GM12878 (cell line): ENCODE measurements around the gene KIAA2012. TPM values are rescaled to one million over a fixed set of nuclear protein-coding genes. Genes with fewer than 3 reads are reported as not detected.

Experiments used
- ATAC-seq: fragments of 200-7000 bp; cut with Tn5 transposase; 3 replicates; pipeline ENCODE4 v1.9.1; 2020; ENCODE audit warnings: mild to moderate bottlenecking, moderate library complexity
- BruUV-seq: library from RNA; stranded (reverse); fragments of 400-500 nt; replicated peaks from 2 replicates; lab custom pipeline; 2021; lab: Mats Ljungman, UMichigan
- CTCF ChIA-PET: fragments of 300-600 bp; sonication (Branson Sonifier 250); formaldehyde crosslinking; extraction: SDS; loops from one replicate; lab custom pipeline; 2021; ENCODE audit warnings: inconsistent platforms; lab: Yijun Ruan, JAX
- POLR2A ChIA-PET: fragments of 350-600 bp; formaldehyde crosslinking; extraction: SDS; loops from one replicate; lab custom pipeline; 2021; ENCODE audit warnings: inconsistent platforms; lab: Charles Lee
- RAD21 ChIA-PET: fragments of 300-600 bp; sonication (Branson Sonifier 250); formaldehyde crosslinking; loops from one replicate; lab custom pipeline; 2023; ENCODE audit warnings: antibody characterized with exemption; ENCODE audit not compliant: unreplicated experiment; lab: Charles Lee
- SMC1A ChIA-PET: fragments of 300-600 bp; sonication (Branson Sonifier 250); formaldehyde crosslinking; loops from one replicate; lab custom pipeline; 2023; ENCODE audit not compliant: unreplicated experiment, uncharacterized antibody; lab: Charles Lee
- DNase-seq: peaks from one replicate; pipeline ENCODE4 v3.0.0-alpha.2; 2011; ENCODE audit warnings: low read depth, low spot score
- FAIRE-seq: peaks from 3 replicates; lab custom pipeline; 2011; peaks lifted over from hg19 to GRCh38; lab: Jason Lieb, UNC
- H2AFZ ChIP-seq: 2 replicates; pipeline ENCODE4 v1.6.0; 2011; ENCODE audit warnings: low read depth, low read length, control low read depth; ENCODE audit not compliant: control insufficient read depth
- H3K27ac ChIP-seq: 2 replicates; pipeline ENCODE4 v1.5.1; 2011; ENCODE audit warnings: control low read depth; ENCODE audit not compliant: control insufficient read depth, insufficient read depth
- H3K27me3 ChIP-seq, 2 experiments: replicated peaks in 1 of 2; 2 replicates each; pipeline versions ENCODE4 v1.6.0 to v1.6.1; 2011; ENCODE audit warnings: low read length in 1 of 2; ENCODE audit not compliant: control insufficient read depth in 2 of 2, insufficient read depth in 2 of 2
- H3K36me3 ChIP-seq, 2 experiments: 2 replicates each; pipeline ENCODE4 v1.5.1; 2011; ENCODE audit warnings: low read length in 1 of 2; ENCODE audit not compliant: control insufficient read depth in 2 of 2, insufficient read depth in 2 of 2
- H3K4me1 ChIP-seq: 2 replicates; pipeline ENCODE4 v1.6.1; 2011; ENCODE audit warnings: mild to moderate bottlenecking, low read length, moderate library complexity, mixed read lengths; ENCODE audit not compliant: control insufficient read depth, insufficient read depth
- H3K4me2 ChIP-seq: 2 replicates; pipeline ENCODE4 v1.6.0; 2011; ENCODE audit warnings: control low read depth; ENCODE audit not compliant: control insufficient read depth, insufficient read depth
- H3K4me3 ChIP-seq: fragments of 200-600 bp; sonication (generic); 2 replicates; pipeline ENCODE4 v1.5.1; 2016
- H3K79me2 ChIP-seq: 2 replicates; pipeline ENCODE4 v1.6.0; 2011; ENCODE audit warnings: low read length; ENCODE audit not compliant: control insufficient read depth, insufficient read depth
- H3K9ac ChIP-seq: 2 replicates; pipeline ENCODE4 v1.8.0; 2011; ENCODE audit warnings: low read length, control low read depth, mixed read lengths; ENCODE audit not compliant: control insufficient read depth, insufficient read depth
- H3K9me3 ChIP-seq: replicated peaks from 3 replicates; pipeline ENCODE4 v1.5.1; 2011; ENCODE audit warnings: mild to moderate bottlenecking, low read length; ENCODE audit not compliant: control insufficient read depth, insufficient read depth
- H4K20me1 ChIP-seq: 2 replicates; pipeline ENCODE4 v1.6.0; 2011; ENCODE audit not compliant: control insufficient read depth, insufficient read depth
- EED ChIP-seq: sonication (generic); IDR thresholded peaks from 2 replicates; pipeline ENCODE4 v1.6.1; 2016; ENCODE audit warnings: antibody characterized with exemption, low read depth
- HDGF ChIP-seq: fragments of 450-650 bp; IDR thresholded peaks from 2 replicates; pipeline ENCODE4 v1.6.1; 2016; ENCODE audit warnings: antibody characterized with exemption
- MEF2A ChIP-seq: IDR thresholded peaks from 2 replicates; pipeline ENCODE4 v1.6.1; 2011; ENCODE audit warnings: low read depth, mild to moderate bottlenecking, low read length, moderate library complexity; ENCODE audit not compliant: insufficient read depth
- NBN ChIP-seq: fragments of 450-650 bp; IDR thresholded peaks from 2 replicates; pipeline ENCODE4 v1.6.1; 2016
- NFXL1 ChIP-seq: fragments of 450-650 bp; IDR thresholded peaks from 2 replicates; pipeline ENCODE4 v1.6.1; 2017; ENCODE audit warnings: antibody characterized with exemption, mild to moderate bottlenecking, borderline replicate concordance
- PML ChIP-seq: IDR thresholded peaks from 2 replicates; pipeline ENCODE4 v1.6.1; 2012; ENCODE audit warnings: low read length, inconsistent platforms
- STAT3 ChIP-seq: IDR thresholded peaks from 2 replicates; pipeline ENCODE4 v1.6.1; 2011; ENCODE audit warnings: low read depth, low read length, improper control_type of control experiment
- USF2 ChIP-seq: IDR thresholded peaks from 2 replicates; pipeline ENCODE4 v1.6.1; 2011; ENCODE audit warnings: low read depth, low read length, improper control_type of control experiment, borderline replicate concordance
- WRNIP1 ChIP-seq: IDR thresholded peaks from 2 replicates; pipeline ENCODE4 v1.6.1; 2011; ENCODE audit warnings: low read depth, low read length, improper control_type of control experiment, borderline replicate concordance
- WGBS: methylation state at CpG from one replicate; pipeline ENCODE4 v1.1.6; 2016; ENCODE audit warnings: low lambda C conversion rate; ENCODE audit not compliant: insufficient replicate concordance, insufficient coverage; ENCODE audit errors: missing lambda C conversion rate; 5-methylcytosine and 5-hydroxymethylcytosine counted together
- in situ Hi-C: fragments of 300-500 bp; cut with MboI; formaldehyde crosslinking; loops from 9 replicates; pipeline ENCODE4 v1.14.3; 2018; ENCODE audit warnings: mixed read lengths
- intact Hi-C: fragments of 100-400 bp; cut with micrococcal nuclease; formaldehyde crosslinking; loops from one replicate; pipeline ENCODE4 v1.14.2; 2022; ENCODE audit not compliant: unreplicated experiment
- polyA plus RNA-seq, 11 experiments: library from polyadenylated mRNA; depleted of rRNA in 4 of 11; unstranded in 6 of 11; stranded (reverse) in 5 of 11; fragments of >200 nt; fragmentation: Nextera tagmentation in 4 of 11; fragmentation: Illumina TruSeq in 1 of 11; extraction: Ambion mirVana in 4 of 11; extraction: Trizol in 1 of 11; gene quantifications; 1 replicate in 1 of 11; 2 replicates in 10 of 11; pipeline versions ENCODE4 v1.2.1 to v1.2.3, GENCODE V29; 2011 to 2016; ENCODE audit warnings: inconsistent platforms in 2 of 11, missing spikeins in 2 of 11, low read depth in 1 of 11
- total RNA-seq, 4 experiments: library from RNA; depleted of rRNA in 3 of 4; stranded (reverse); fragments of >200 nt in 3 of 4; fragmentation: Illumina TruSeq in 1 of 4; extraction: Trizol in 1 of 4; gene quantifications; 2 replicates each; pipeline versions ENCODE4 v1.2.1 to v1.2.3, GENCODE V29; 2013 to 2021

Gene KIAA2012
- total and polyA plus RNA-seq, 10 of the 15 experiments (the other 5 are each of a cell fraction or from before 2014, with no cell fraction given): 0.03 TPM; not detected in 9

- TF ChIP-seq NFXL1 (no peak), STAT3 (no peak), WRNIP1 (no peak), PML (no peak), HDGF (no peak), MEF2A (no peak)
These were observed 49.2 kb upstream of the KIAA2012 start (continued) for GRCh38 chr2:202023904-202024266.

GRCh38 chr2:202024871-202025270 lies 48.2 kb upstream of the KIAA2012 start:
- intact Hi-C loops: no loop called here
- H3K27me3 ChIP-seq: peaks cover 0 to 4% of the 10 kb centered on the region in 2 experiments; a peak in 1 of 4 replicates
- ATAC-seq (no peak), FAIRE-seq (no peak)
- no peak overlapping the region for H2AFZ ChIP-seq
- no peaks in the 10 kb centered on the region for H3K36me3 ChIP-seq
- BruUV-seq: no TSS peak
- ChIA-PET POLR2A (no interaction called here), CTCF (interaction anchor here (1.8 kb wide), 1 partner anchor 11 kb away, joined by 4 read pairs; no protein-coding TSS in a partner anchor)
- H4K20me1 ChIP-seq: no peaks in the 10 kb centered on the region
- no peak for TF ChIP-seq NBN
- no peak for TF ChIP-seq EED
- TF ChIP-seq USF2: no peak
- TF ChIP-seq, all 136 proteins: peak for 0
- ChIA-PET RAD21 (no interaction called here), SMC1A (interaction anchor here (0.6 kb wide), 1 partner anchor 887 kb away, joined by 5 read pairs; the partner anchor contains the start of gene WDR12)
- no peak overlapping the region for H3K4me2 ChIP-seq
- H3K4me1 ChIP-seq: no peaks in the 10 kb centered on the region
- H3K27ac ChIP-seq: no peak overlapping the region
- no peak for DNase-seq
- no peaks in the 10 kb centered on the region; the same call in 2 of the 3 replicates for H3K9me3 ChIP-seq
- no peaks in the 10 kb centered on the region for H3K79me2 ChIP-seq
- WGBS: 24% methylated on average over 9 of the region's 9 CpGs
- no peak overlapping the region for H3K9ac ChIP-seq
- H3K4me3 ChIP-seq: no peak overlapping the region
- in situ Hi-C loops: no loop called here
